ENCODE measurements around the gene GYS1. TPM values are rescaled to one million over a fixed set of nuclear protein-coding genes. Genes with fewer than 3 reads are reported as not detected.

Gene GYS1
- total and polyA plus RNA-seq, 10 of the 15 experiments (the other 5 are each of a cell fraction or from before 2014, with no cell fraction given), result 3.7 to 62.0 (median 37.3) TPM

- Histone ChIP-seq H3K27ac (ENCODE audit: control insufficient read depth, insufficient read depth) (peak overlapping the region; percentile 95), H3K79me2 (ENCODE audit: control insufficient read depth, insufficient read depth, low read length) (peaks cover 33% of the 10 kb centered on the region), H3K4me3 (peak overlapping the region; percentile 56; the same call in 1 of the 2 replicates), H3K9ac (ENCODE audit: control insufficient read depth, insufficient read depth, low read length) (peak overlapping the region; percentile 85), H4K20me1 (ENCODE audit: control insufficient read depth, insufficient read depth) (no peaks in the 10 kb centered on the region), H2AFZ (ENCODE audit: control insufficient read depth, low read depth, low read length) (no peak overlapping the region), H3K36me3 (ENCODE audit: control insufficient read depth in 2 of 2, insufficient read depth in 2 of 2, low read length in 1 of 2) (peaks cover 0 to 11% of the 10 kb centered on the region in 2 experiments; a peak in 2 of 4 replicates), H3K9me3 (replicated peaks; ENCODE audit: control insufficient read depth, insufficient read depth, low read length) (no peaks in the 10 kb centered on the region), H3K4me1 (ENCODE audit: control insufficient read depth, insufficient read depth, low read length) (peaks cover 37% of the 10 kb centered on the region), H3K4me2 (ENCODE audit: control insufficient read depth, insufficient read depth) (peak overlapping the region; percentile 90), H3K27me3 (replicated peaks in 1 of 2; ENCODE audit: control insufficient read depth in 2 of 2, insufficient read depth in 2 of 2, low read length in 1 of 2) (no peaks in the 10 kb centered on the region)
- DNase-seq (ENCODE audit: low read depth, low spot score) (no peak), FAIRE-seq (no peak), ATAC-seq (no peak)
- ChIA-PET RAD21 (ENCODE audit: unreplicated experiment) (interaction anchor here (0.8 to 1.5 kb wide), 9 partner anchors 10 to 174 kb away, joined by 3 to 9 read pairs (median 4); partner anchors contain the start of genes GYS1, NUCB1, PPP1R15A and RUVBL2), SMC1A (ENCODE audit: uncharacterized antibody, unreplicated experiment) (interaction anchor here (0.9 to 1.4 kb wide), 6 partner anchors 8 to 121 kb away, joined by 3 to 5 read pairs (median 3); no protein-coding TSS in a partner anchor), POLR2A (interaction anchor here (0.9 to 1.5 kb wide), 10 partner anchors 8 to 118 kb away, joined by 3 to 24 read pairs (median 6); partner anchors contain the start of genes BAX, DHDH, PPP1R15A and RUVBL2), CTCF (interaction anchor here (0.9 to 1.5 kb wide), 3 partner anchors 8 to 87 kb away, joined by 4 to 6 read pairs (median 5); partner anchors contain the start of genes GYS1 and RUVBL2)
- intact Hi-C loops (cut with micrococcal nuclease; ENCODE audit: unreplicated experiment) (loop anchor here (10.0 kb wide), 1 partner anchor 328 kb away; the partner anchor contains the start of gene DBP), in situ Hi-C loops (cut with MboI) (no loop called here)
- WGBS (ENCODE audit: insufficient coverage, insufficient replicate concordance, low lambda C conversion rate, missing lambda C conversion rate), result no CpG with 5 or more reads among the region's 7 CpGs
- no TSS peak for BruUV-seq (replicated peaks)
- no peak for TF ChIP-seq SMARCA5 (IDR thresholded peaks at IDR 0.05)
- TF ChIP-seq ESRRA (IDR thresholded peaks at IDR 0.05; ENCODE audit: low read length), result no peak
- TF ChIP-seq ATF2 (IDR thresholded peaks at IDR 0.05; ENCODE audit: low read length), result no peak
- no peak for TF ChIP-seq STAT3 (IDR thresholded peaks at IDR 0.05; ENCODE audit: low read depth, low read length)
- TF ChIP-seq SIN3A (IDR thresholded peaks at IDR 0.05; ENCODE audit: low read depth, low read length), result no peak
- no peak for TF ChIP-seq BCL3 (IDR thresholded peaks at IDR 0.05; ENCODE audit: borderline replicate concordance, insufficient read depth, low read depth, low read length, poor library complexity, severe bottlenecking)
- no peak for TF ChIP-seq CTCF (IDR thresholded peaks at IDR 0.05 in 2 of 3, conservative IDR thresholded peaks at IDR 0.05 in 1 of 3; ENCODE audit: control insufficient read depth in 2 of 3, extremely low read depth in 1 of 3, insufficient read depth in 1 of 3, low read depth in 3 of 3, low read length in 3 of 3)
- no peak for TF ChIP-seq BMI1 (IDR thresholded peaks at IDR 0.05; ENCODE audit: borderline replicate concordance)
- no peak for TF ChIP-seq TCF12 (IDR thresholded peaks at IDR 0.05; ENCODE audit: low read depth, low read length)
- TF ChIP-seq BCLAF1 (IDR thresholded peaks at IDR 0.05), result no peak
- no peak for TF ChIP-seq SKIL (IDR thresholded peaks at IDR 0.05; ENCODE audit: low read depth, poor library complexity, severe bottlenecking)
- TF ChIP-seq NFXL1 (IDR thresholded peaks at IDR 0.05; ENCODE audit: borderline replicate concordance), result no peak
Observed at GRCh38 chr19:48962849-48963165, 30.3 kb downstream of the GYS1 start.

All from GM12878 (cell line).